Immature natural killer cell (primary cell): ENCODE data around the gene TPH2. TPM values are rescaled to one million over a fixed set of nuclear protein-coding genes. Genes with fewer than 3 reads are reported as not detected.

ENCODE experiments used
- DNase-seq, 3 donors: peaks; one replicate each; pipeline ENCODE4 v3.0.0; 2022; ENCODE audit warnings: mixed read lengths in 1 of 3
- H3K27ac Mint-ChIP-seq, 6 donors: one replicate each; pipeline ENCODE4 v1.8.0; 2020; ENCODE audit warnings: mixed read lengths in 6 of 6, mild to moderate bottlenecking in 5 of 6, inconsistent platforms in 4 of 6, moderate library complexity in 3 of 6
- H3K27me3 Mint-ChIP-seq, 3 donors: one replicate each; pipeline ENCODE4 v1.8.0; 2020 to 2021; ENCODE audit warnings: low read depth in 3 of 3, mild to moderate bottlenecking in 3 of 3, mixed read lengths in 3 of 3, moderate library complexity in 3 of 3, inconsistent platforms in 1 of 3
- H3K36me3 Mint-ChIP-seq, 3 donors: one replicate each; pipeline ENCODE4 v1.8.0; 2020; ENCODE audit warnings: mixed read lengths in 3 of 3, inconsistent platforms in 2 of 3, mild to moderate bottlenecking in 2 of 3
- H3K4me1 Mint-ChIP-seq, 2 donors: one replicate each; pipeline ENCODE4 v1.8.0; 2020; ENCODE audit warnings: inconsistent platforms in 2 of 2, mild to moderate bottlenecking in 2 of 2, mixed read lengths in 2 of 2, moderate library complexity in 1 of 2
- H3K4me3 Mint-ChIP-seq, 5 donors: one replicate each; pipeline ENCODE4 v1.8.0; 2020; ENCODE audit warnings: mild to moderate bottlenecking in 5 of 5, mixed read lengths in 5 of 5, inconsistent platforms in 3 of 5, moderate library complexity in 3 of 5
- H3K9me3 Mint-ChIP-seq, 6 donors: one replicate each; pipeline ENCODE4 v1.8.0; 2020; ENCODE audit warnings: mild to moderate bottlenecking in 6 of 6, mixed read lengths in 6 of 6, inconsistent platforms in 4 of 6, moderate library complexity in 3 of 6
- polyA plus RNA-seq, 3 donors: library from polyadenylated mRNA; unstranded; fragments of 300-500 nt; fragmentation: Illumina TruSeq; gene quantifications; one replicate each; pipeline ENCODE4 v1.2.3, GENCODE V29; 2021

The TPH2 gene
- polyA plus RNA-seq, 3 donors from 2014 or later = not detected

DNA sequence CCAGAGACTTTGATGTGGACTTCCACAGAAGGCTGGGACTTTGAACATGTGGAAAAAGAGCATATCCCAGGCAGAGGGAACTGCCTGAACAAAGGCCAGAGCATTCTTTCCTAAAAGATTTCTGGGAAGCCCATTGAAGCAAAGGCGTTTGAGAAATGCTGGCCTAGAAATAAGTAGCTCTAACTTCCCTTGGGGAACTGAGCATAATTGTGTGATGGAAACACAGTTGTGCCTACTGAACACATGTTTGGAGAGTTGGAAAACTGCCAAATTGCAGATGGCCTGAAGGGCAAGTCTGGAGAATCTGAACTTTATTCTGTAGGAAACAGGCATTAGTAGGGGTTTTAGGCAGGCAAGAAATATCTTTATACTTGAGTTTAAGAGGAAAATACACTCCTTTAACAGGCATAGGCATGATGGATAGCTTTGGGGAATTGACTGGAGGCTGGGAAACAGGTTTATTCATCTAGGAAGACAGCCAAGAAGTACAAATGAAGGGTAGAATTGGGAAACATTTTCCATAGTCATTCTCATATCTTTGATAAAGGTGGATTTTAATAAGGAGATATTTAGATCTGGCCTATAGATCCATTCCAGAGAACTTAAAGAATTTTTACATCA lies 134.1 kb downstream of the TPH2 start:
- Mint-ChIP-seq H3K27ac (no peak overlapping the region), H3K4me1 (no peaks in the 10 kb centered on the region), H3K27me3 (peaks cover 0 to 3% (median 0%) of the 10 kb centered on the region in 3 donors), H3K9me3 (peaks cover 4 to 13% (median 7%) of the 10 kb centered on the region in 6 donors), H3K36me3 (peaks cover 0 to 5% (median 0%) of the 10 kb centered on the region in 3 donors), H3K4me3 (no peak overlapping the region)
- no peak for DNase-seq

DNA sequence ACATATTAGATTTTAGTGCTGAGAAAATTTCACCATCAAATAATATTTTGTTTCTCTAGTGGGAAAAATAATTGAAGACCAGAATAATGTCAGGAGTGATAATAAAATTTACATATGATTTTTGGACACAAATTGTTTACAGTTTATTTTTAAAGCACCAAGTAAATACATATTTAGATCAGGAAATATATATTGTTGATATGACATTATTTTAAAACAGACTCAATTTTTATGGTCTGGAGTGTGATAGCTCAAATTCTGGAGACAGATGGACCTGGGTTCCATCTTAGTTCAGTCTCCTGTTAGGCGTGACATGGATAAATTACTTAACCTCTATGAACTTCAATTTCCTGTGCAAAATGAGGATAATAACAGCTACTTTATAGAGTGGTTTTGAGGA lies 135.4 kb downstream of the TPH2 start:
- Mint-ChIP-seq H3K9me3 (peaks cover 4 to 13% (median 7%) of the 10 kb centered on the region in 6 donors), H3K4me3 (no peak overlapping the region), H3K27ac (no peak overlapping the region)

DNA sequence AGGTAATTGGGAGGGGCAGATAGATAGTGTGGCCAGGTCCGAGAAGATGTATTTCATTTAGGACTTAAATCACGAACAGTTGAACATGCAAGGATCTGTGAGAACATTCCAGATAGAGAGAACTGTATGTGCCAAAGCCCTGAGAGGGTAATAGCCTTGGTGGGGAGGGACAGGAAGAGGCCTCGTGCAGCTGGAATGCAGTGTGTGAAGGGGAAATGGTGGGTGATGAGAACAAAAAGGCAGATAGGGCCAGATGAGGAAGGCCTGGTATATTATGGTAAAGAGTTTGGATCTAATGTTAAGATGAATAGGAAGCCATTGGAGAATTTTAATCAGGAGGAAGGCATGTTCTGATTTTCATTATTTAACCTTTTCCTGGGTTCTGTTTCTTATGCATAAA lies 136.3 kb downstream of the TPH2 start:
- Mint-ChIP-seq H3K4me1 (no peaks in the 10 kb centered on the region), H3K4me3 (no peak overlapping the region), H3K9me3 (peaks cover 4 to 17% (median 6%) of the 10 kb centered on the region in 6 donors), H3K36me3 (peaks cover 0 to 5% (median 0%) of the 10 kb centered on the region in 3 donors), H3K27me3 (peaks cover 0 to 3% (median 0%) of the 10 kb centered on the region in 3 donors), H3K27ac (no peak overlapping the region)
- DNase-seq = no peak

More for the DNA sequence above, 135.4 kb downstream of the TPH2 start:
- H3K27me3 Mint-ChIP-seq = peaks cover 0 to 3% (median 0%) of the 10 kb centered on the region in 3 donors
- H3K4me1 Mint-ChIP-seq = no peaks in the 10 kb centered on the region
- DNase-seq = no peak
- H3K36me3 Mint-ChIP-seq = peaks cover 0 to 5% (median 0%) of the 10 kb centered on the region in 3 donors

DNA sequence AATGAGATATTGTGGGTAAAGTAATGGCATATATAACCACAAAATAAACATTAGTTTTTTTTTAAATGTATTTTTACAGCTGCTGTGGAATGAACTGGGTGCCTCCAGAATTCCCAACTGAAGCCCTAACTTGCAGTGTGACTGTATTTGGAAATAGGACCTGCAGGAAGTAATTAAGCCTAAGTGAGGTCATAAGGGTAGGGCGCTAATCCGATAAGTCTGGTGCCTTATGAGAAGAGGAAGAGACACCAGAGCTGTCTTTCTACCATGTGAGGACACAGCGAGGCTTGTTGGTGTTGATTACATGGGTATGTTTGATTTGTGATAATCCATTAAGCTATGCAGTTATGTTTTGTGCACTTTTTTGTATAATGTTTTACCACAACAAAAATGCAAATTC lies 136.8 kb downstream of the TPH2 start:
- H3K27ac Mint-ChIP-seq = no peak overlapping the region
- H3K4me1 Mint-ChIP-seq = no peaks in the 10 kb centered on the region
- H3K4me3 Mint-ChIP-seq = no peak overlapping the region
- peaks cover 0 to 5% (median 0%) of the 10 kb centered on the region in 3 donors for H3K36me3 Mint-ChIP-seq
- H3K9me3 Mint-ChIP-seq = peaks cover 4 to 17% (median 6%) of the 10 kb centered on the region in 6 donors
- H3K27me3 Mint-ChIP-seq = peaks cover 0 to 3% (median 0%) of the 10 kb centered on the region in 3 donors
- no peak for DNase-seq

DNA sequence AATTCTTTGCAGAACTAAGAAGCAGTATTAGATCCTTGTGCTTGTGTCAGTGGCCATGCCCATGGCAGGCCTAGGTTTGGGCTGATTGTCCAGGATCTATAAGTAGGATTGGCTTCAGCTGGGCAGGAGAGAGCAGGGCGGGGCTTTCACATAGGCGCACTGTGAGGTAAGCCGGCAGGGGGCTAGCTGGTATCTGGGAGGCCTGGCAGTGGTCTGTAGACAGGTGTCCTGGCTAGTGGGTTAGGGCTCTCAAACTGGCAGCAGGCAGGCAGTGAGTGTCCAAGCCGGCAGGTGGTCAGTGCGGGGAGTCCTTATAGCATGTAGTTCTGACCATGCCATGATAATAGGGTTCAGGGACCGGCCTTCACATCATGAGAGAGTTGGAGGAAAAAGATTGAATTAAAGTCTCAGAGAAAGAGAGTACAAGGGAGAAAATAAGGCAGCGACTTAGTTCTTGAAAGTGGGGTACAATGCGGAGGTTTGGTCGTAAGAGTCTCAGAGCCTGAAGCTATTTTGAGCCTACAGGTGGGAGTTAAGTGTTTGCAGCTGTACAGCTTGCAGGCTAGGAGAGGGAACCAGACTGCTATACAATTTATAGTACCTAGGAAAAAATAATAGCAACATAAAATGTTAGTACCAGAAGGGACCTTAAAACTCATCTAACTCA lies 137.4 kb downstream of the TPH2 start:
- Mint-ChIP-seq H3K4me1 (no peaks in the 10 kb centered on the region), H3K36me3 (peaks cover 0 to 5% (median 0%) of the 10 kb centered on the region in 3 donors), H3K4me3 (no peak overlapping the region), H3K27ac (no peak overlapping the region), H3K9me3 (peaks cover 5 to 21% (median 6%) of the 10 kb centered on the region in 6 donors), H3K27me3 (peaks cover 0 to 3% (median 2%) of the 10 kb centered on the region in 3 donors)
- DNase-seq = no peak

DNA sequence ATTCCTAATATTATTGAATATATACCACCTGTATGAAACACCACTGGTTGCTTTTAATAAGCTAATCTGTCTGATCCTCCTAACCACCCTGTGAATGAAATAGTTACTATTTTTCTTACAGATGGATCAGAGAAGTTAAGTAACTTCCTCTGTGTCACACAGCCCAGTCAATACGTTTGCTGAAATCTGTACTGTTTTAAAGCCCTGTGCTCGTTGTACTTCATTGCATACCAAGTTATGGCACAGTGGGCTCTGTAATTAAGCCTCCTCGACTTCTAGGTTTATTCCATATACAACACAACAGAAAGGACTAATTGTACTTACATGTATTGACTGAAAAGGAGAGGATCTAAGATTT lies 137.9 kb downstream of the TPH2 start:
- H3K9me3 Mint-ChIP-seq = peaks cover under 1 to 19% (median 4%) of the 10 kb centered on the region in 6 donors
- H3K4me1 Mint-ChIP-seq = no peaks in the 10 kb centered on the region
- H3K27me3 Mint-ChIP-seq = peaks cover 0 to 3% (median 2%) of the 10 kb centered on the region in 3 donors
- H3K36me3 Mint-ChIP-seq = peaks cover 0 to 2% (median 0%) of the 10 kb centered on the region in 3 donors
- no peak overlapping the region for H3K4me3 Mint-ChIP-seq
- no peak overlapping the region for H3K27ac Mint-ChIP-seq
- DNase-seq = no peak

DNA sequence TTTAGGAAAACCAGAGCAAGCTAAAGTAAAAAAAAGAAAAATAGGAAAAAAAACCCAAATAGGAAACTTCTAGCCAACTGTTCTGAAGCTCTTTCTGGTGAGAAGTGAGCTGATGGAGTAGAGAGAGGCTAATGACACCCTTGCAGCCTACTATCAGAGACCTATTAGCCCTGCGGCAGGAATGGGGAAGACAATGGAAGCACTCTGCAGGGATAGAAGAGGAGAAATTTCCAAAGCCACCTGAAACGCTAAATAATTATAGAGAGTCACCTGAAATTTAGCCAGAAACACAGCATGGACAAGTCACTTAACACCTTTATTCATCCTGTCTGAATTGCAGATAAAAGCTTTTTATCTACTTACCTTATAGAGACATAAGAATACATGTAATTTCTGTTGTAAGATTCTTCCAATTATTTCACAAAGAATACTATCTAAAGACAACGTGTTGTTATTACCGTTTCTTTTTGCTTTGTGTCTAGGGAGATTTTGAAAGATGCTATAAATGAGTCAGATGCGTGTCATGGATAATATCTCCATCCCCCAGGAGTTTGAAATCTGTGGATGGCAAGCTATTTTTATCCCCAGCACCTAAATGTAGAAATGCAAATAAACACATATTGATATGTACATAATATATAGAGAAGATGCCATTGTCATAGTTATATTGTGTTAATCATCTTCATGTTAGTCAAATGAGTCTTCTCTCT lies 138.6 kb downstream of the TPH2 start:
- Mint-ChIP-seq H3K4me3 (no peak overlapping the region), H3K27me3 (peaks cover 0 to 3% (median 2%) of the 10 kb centered on the region in 3 donors), H3K36me3 (no peaks in the 10 kb centered on the region), H3K27ac (no peak overlapping the region), H3K9me3 (peaks cover 0 to 16% (median 2%) of the 10 kb centered on the region in 6 donors), H3K4me1 (no peaks in the 10 kb centered on the region)
- DNase-seq = no peak

DNA sequence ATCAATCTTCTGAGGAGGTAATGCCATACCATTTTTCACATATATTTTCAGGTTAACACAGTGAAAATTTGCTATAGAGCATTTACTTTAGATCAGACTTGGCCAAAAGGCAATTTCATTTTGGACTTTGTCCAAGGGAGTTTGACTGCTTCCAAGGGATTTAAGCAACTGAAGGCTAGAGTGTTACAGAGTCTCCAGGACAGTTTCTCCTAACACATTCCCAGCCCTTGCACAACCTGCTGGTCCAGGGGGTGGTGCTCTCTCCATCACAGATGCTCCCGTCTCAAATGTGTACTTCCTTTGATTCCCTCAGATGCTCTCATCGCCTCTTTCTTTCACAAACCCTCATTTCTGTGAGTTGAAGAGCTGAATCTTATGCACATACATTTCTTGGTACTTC lies 143.1 kb downstream of the TPH2 start:
- Mint-ChIP-seq H3K9me3 (peaks cover 0 to 9% (median 1%) of the 10 kb centered on the region in 6 donors), H3K36me3 (no peaks in the 10 kb centered on the region), H3K27me3 (peaks cover 2 to 5% (median 3%) of the 10 kb centered on the region in 3 donors), H3K4me3 (no peak overlapping the region), H3K27ac (no peak overlapping the region), H3K4me1 (no peaks in the 10 kb centered on the region)
- no peak for DNase-seq

Other genes starting within 250 kb of the TPH2 start
- 10 to 100 TPM; 23.7 to 28.9 (median 27.8) TPM for gene RAB21, start 184.0 kb upstream of the TPH2 start, polyA plus RNA-seq
- 10 to 100 TPM; 19.7 to 33.7 (median 29.6) TPM for gene TBC1D15, start 99.1 kb upstream of the TPH2 start, polyA plus RNA-seq